Stomach (tissue), 9 donors: ENCODE results near the gene OTULINL. TPM values are rescaled to one million over a fixed set of nuclear protein-coding genes. Genes with fewer than 3 reads are reported as not detected.

Source experiments
- DNase-seq, 2 donors: peaks; one replicate each; pipeline versions ENCODE4 v3.0.0 to v3.0.0-alpha.2; 2013 to 2019
- H3K27ac ChIP-seq, 5 donors: fragments of 200-600 bp in 4 of 5; sonication (generic) in 4 of 5; one replicate each; pipeline ENCODE4 v1.5.1; 2013 to 2019; ENCODE audit warnings: mild to moderate bottlenecking in 1 of 5, moderate library complexity in 1 of 5
- H3K27me3 ChIP-seq, 3 donors: fragments of 200-600 bp; sonication (generic); one replicate each; pipeline ENCODE4 v1.5.1; 2017 to 2019; ENCODE audit warnings: mixed run types in 1 of 3
- H3K36me3 ChIP-seq, 4 donors: fragments of 200-600 bp; sonication (generic); 1 replicate in 3 of 4; 2 replicates in 1 of 4; pipeline ENCODE4 v1.5.1; 2016 to 2019
- H3K4me1 ChIP-seq, 4 donors: fragments of 200-600 bp; sonication (generic); one replicate each; pipeline ENCODE4 v1.5.1; 2016 to 2019
- H3K4me3 ChIP-seq, 4 donors: fragments of 200-600 bp; sonication (generic) in 3 of 4; one replicate each; pipeline ENCODE4 v1.5.1; 2016 to 2019; ENCODE audit warnings: mild to moderate bottlenecking in 1 of 4
- H3K9me3 ChIP-seq, 4 donors: fragments of 200-600 bp; sonication (generic); one replicate each; pipeline ENCODE4 v1.5.1; 2016 to 2019
- CTCF ChIP-seq, 7 experiments: fragments of 450-650 bp in 4 of 7; fragments of 200-600 bp in 3 of 7; sonication (generic) in 3 of 7; IDR thresholded peaks; one replicate each; pipeline ENCODE4 v1.5.1; 2016 to 2019; ENCODE audit warnings: antibody characterized with exemption in 7 of 7, control low read depth in 2 of 7, mild to moderate bottlenecking in 1 of 7
- EP300 ChIP-seq: sonication (generic); formaldehyde crosslinking; IDR thresholded peaks from one replicate; pipeline ENCODE4 v1.6.1; 2017; ENCODE audit warnings: antibody characterized with exemption
- POLR2A ChIP-seq, 4 donors: fragments of 450-650 bp; IDR thresholded peaks; one replicate each; pipeline ENCODE4 v1.6.1; 2016; ENCODE audit warnings: antibody characterized with exemption in 4 of 4, control low read depth in 2 of 4, mild to moderate bottlenecking in 1 of 4, moderate library complexity in 1 of 4
- POLR2AphosphoS5 ChIP-seq, 3 donors: sonication (generic); formaldehyde crosslinking; IDR thresholded peaks; one replicate each; pipeline ENCODE4 v1.6.1; 2016; ENCODE audit warnings: antibody characterized with exemption in 3 of 3
- WGBS, 5 donors: extraction: QIAGEN DNeasy Blood & Tissue Kit in 3 of 5; methylation state at CpG; one replicate each; pipeline versions ENCODE4 v1.1.5 to v1.1.7; 2013 to 2018; 5-methylcytosine and 5-hydroxymethylcytosine counted together
- intact Hi-C: fragments of 100-400 bp; cut with DNase I; formaldehyde crosslinking; loops from one replicate; pipeline ENCODE4 v1.15.1; 2023; ENCODE audit warnings: low total_unique reads
- polyA plus RNA-seq, 3 donors: library from polyadenylated mRNA; stranded (reverse); fragments of 200-250 nt; gene quantifications; one replicate each; pipeline ENCODE4 v1.2.3, GENCODE V29; 2013
- total RNA-seq, 5 donors: library from RNA; depleted of rRNA; stranded (reverse); fragments of >200 nt; gene quantifications; one replicate each; pipeline versions ENCODE4 v1.1.0 to v1.2.3, GENCODE V29; 2014 to 2016
- donor health status: healthy with polysubstance abuse.
- donor health status: Bipolar disorder and iron deficiency.
- donor health status: healthy.

Gene OTULINL
- total and polyA plus RNA-seq, 8 donors: 0.93 to 31.0 (median 15.1) TPM

GRCh38 chr5:14644623-14645237 lies 63.1 kb downstream of the OTULINL start:
- WGBS, 5 donors: 70 to 90% (median 80%) methylated on average over 1 of the region's 1 CpG
- no peak for TF ChIP-seq CTCF (IDR thresholded peaks at IDR 0.05)
- TF ChIP-seq EP300: no peak
- TF ChIP-seq POLR2AphosphoS5 (IDR thresholded peaks at IDR 0.05): no peak
- TF ChIP-seq POLR2A (IDR thresholded peaks at IDR 0.05): no peak
- DNase-seq: no peak
- Histone ChIP-seq H3K36me3 (no peaks in the 10 kb centered on the region), H3K27ac (no peak overlapping the region), H3K4me1 (peaks cover 0 to 5% (median 0%) of the 10 kb centered on the region in 4 donors), H3K27me3 (peaks cover 0 to 24% (median 0%) of the 10 kb centered on the region in 3 donors), H3K4me3 (no peak overlapping the region), H3K9me3 (no peaks in the 10 kb centered on the region)
- intact Hi-C loops: no loop called here

- no peak overlapping the region for H3K4me3 ChIP-seq
- no peak overlapping the region for H3K27ac ChIP-seq
- no peaks in the 10 kb centered on the region for H3K36me3 ChIP-seq
- intact Hi-C loops: no loop called here
- no peak for DNase-seq
- no peak for TF ChIP-seq CTCF (IDR thresholded peaks at IDR 0.05)
- TF ChIP-seq POLR2A (IDR thresholded peaks at IDR 0.05): no peak
- no peak for TF ChIP-seq POLR2AphosphoS5 (IDR thresholded peaks at IDR 0.05)
- TF ChIP-seq EP300: no peak
- peaks cover 0 to 5% (median 0%) of the 10 kb centered on the region in 4 donors for H3K4me1 ChIP-seq
- peaks cover 0 to 13% (median 0%) of the 10 kb centered on the region in 3 donors for H3K27me3 ChIP-seq
- 77 to 88% (median 82%) methylated on average over 3 of the region's 3 CpGs for WGBS, 5 donors
- no peaks in the 10 kb centered on the region for H3K9me3 ChIP-seq
Observed at GRCh38 chr5:14650052-14650451, 68.5 kb downstream of the OTULINL start.

GRCh38 chr5:14655146-14655741 lies 73.7 kb downstream of the OTULINL start:
- TF ChIP-seq CTCF (IDR thresholded peaks at IDR 0.05): no peak
- no peak overlapping the region for H3K4me3 ChIP-seq
- no peak for DNase-seq
- no peaks in the 10 kb centered on the region for H3K27me3 ChIP-seq
- intact Hi-C loops: no loop called here
- 46 to 54% (median 52%) methylated on average over 4 of the region's 4 CpGs for WGBS, 5 donors
- H3K4me1 ChIP-seq: no peaks in the 10 kb centered on the region
- no peaks in the 10 kb centered on the region for H3K9me3 ChIP-seq
- no peak overlapping the region for H3K27ac ChIP-seq
- no peaks in the 10 kb centered on the region for H3K36me3 ChIP-seq

GRCh38 chr5:14656898-14657297 lies 75.3 kb downstream of the OTULINL start:
- no peak overlapping the region for H3K4me3 ChIP-seq
- no peak for DNase-seq
- intact Hi-C loops: no loop called here
- no peaks in the 10 kb centered on the region for H3K4me1 ChIP-seq
- H3K9me3 ChIP-seq: no peaks in the 10 kb centered on the region
- no peak overlapping the region for H3K27ac ChIP-seq
- H3K36me3 ChIP-seq: no peaks in the 10 kb centered on the region
- no peaks in the 10 kb centered on the region for H3K27me3 ChIP-seq
- 36 to 70% (median 43%) methylated on average over 2 of the region's 2 CpGs for WGBS, 5 donors
- TF ChIP-seq POLR2A (IDR thresholded peaks at IDR 0.05) (no peak), EP300 (no peak), CTCF (IDR thresholded peaks at IDR 0.05) (no peak), POLR2AphosphoS5 (IDR thresholded peaks at IDR 0.05) (no peak)
